Hepatocyte (in vitro differentiated cells): ENCODE measurements around the gene MPHOSPH9. TPM values are rescaled to one million over a fixed set of nuclear protein-coding genes. Genes with fewer than 3 reads are reported as not detected.

Experiments
- DNase-seq: peaks from one replicate; pipeline ENCODE4 v3.0.0-alpha.2; 2016; ENCODE audit warnings: low spot score
- H2AFZ ChIP-seq: fragments of 200-600 bp; sonication (generic); 2 replicates; pipeline ENCODE4 v1.6.0; 2016; ENCODE audit warnings: antibody characterized with exemption, mild to moderate bottlenecking
- H3K27ac ChIP-seq: fragments of 200-600 bp; sonication (generic); 2 replicates; pipeline ENCODE4 v1.5.1; 2016; ENCODE audit warnings: mild to moderate bottlenecking
- H3K27me3 ChIP-seq: fragments of 200-600 bp; sonication (generic); 2 replicates; pipeline ENCODE4 v1.6.1; 2016
- H3K36me3 ChIP-seq: fragments of 200-600 bp; sonication (generic); replicated peaks from 2 replicates; pipeline ENCODE4 v1.5.1; 2016; ENCODE audit warnings: low read depth; ENCODE audit not compliant: insufficient read depth
- H3K4me1 ChIP-seq: fragments of 200-600 bp; sonication (generic); 2 replicates; pipeline ENCODE4 v1.5.1; 2016; ENCODE audit warnings: mild to moderate bottlenecking, moderate library complexity; ENCODE audit not compliant: insufficient read depth
- H3K4me2 ChIP-seq: fragments of 200-600 bp; sonication (generic); 2 replicates; pipeline ENCODE4 v1.6.0; 2016
- H3K4me3 ChIP-seq: fragments of 200-600 bp; sonication (generic); 2 replicates; pipeline ENCODE4 v1.5.1; 2016; ENCODE audit warnings: mild to moderate bottlenecking
- H3K79me2 ChIP-seq: fragments of 200-600 bp; sonication (generic); 2 replicates; pipeline ENCODE4 v1.6.0; 2017; ENCODE audit warnings: mild to moderate bottlenecking
- H3K9me2 ChIP-seq: fragments of 200-600 bp; sonication (generic); replicated peaks from 2 replicates; pipeline ENCODE4 v1.6.0; 2017; ENCODE audit warnings: mild to moderate bottlenecking; ENCODE audit not compliant: insufficient read depth
- H3K9me3 ChIP-seq: fragments of 200-600 bp; sonication (generic); 2 replicates; pipeline ENCODE4 v1.5.1; 2016; ENCODE audit warnings: low read depth, mild to moderate bottlenecking
- H4K20me1 ChIP-seq: fragments of 200-600 bp; sonication (generic); 2 replicates; pipeline ENCODE4 v1.6.0; 2016; ENCODE audit warnings: mild to moderate bottlenecking; ENCODE audit not compliant: insufficient read depth, poor library complexity, severe bottlenecking
- CTCF ChIP-seq: fragments of 200-600 bp; sonication (generic); IDR thresholded peaks from 2 replicates; pipeline ENCODE4 v1.5.1; 2016; ENCODE audit warnings: antibody characterized with exemption, mild to moderate bottlenecking; ENCODE audit not compliant: poor library complexity
- EZH2 ChIP-seq: fragments of 200-600 bp; sonication (generic); IDR thresholded peaks from 2 replicates; pipeline ENCODE4 v1.6.1; 2016; ENCODE audit warnings: antibody characterized with exemption, mild to moderate bottlenecking, borderline replicate concordance
- EZH2phosphoT487 ChIP-seq: fragments of 200-600 bp; sonication (generic); IDR thresholded peaks from one replicate; pipeline ENCODE4 v1.6.1; 2018; ENCODE audit warnings: antibody characterized with exemption, mild to moderate bottlenecking, low read depth, moderate library complexity; ENCODE audit not compliant: unreplicated experiment, severe bottlenecking
- WGBS: methylation state at CpG from one replicate; pipeline ENCODE4 v1.1.6; 2016; ENCODE audit warnings: low lambda C conversion rate; ENCODE audit errors: missing lambda C conversion rate; 5-methylcytosine and 5-hydroxymethylcytosine counted together
- polyA plus RNA-seq: library from polyadenylated mRNA; unstranded; fragments of >200 nt; fragmentation: Nextera tagmentation; extraction: Ambion mirVana; gene quantifications from 2 replicates; pipeline ENCODE4 v1.2.1, GENCODE V29; 2016
- total RNA-seq: library from RNA; depleted of rRNA; stranded (reverse); fragments of >200 nt; gene quantifications from 2 replicates; pipeline ENCODE4 v1.2.3, GENCODE V29; 2014

MPHOSPH9 gene
- total and polyA plus RNA-seq, 2 experiments from 2014 or later = 13.1 to 44.3 TPM

GRCh38 chr12:123263196-123263817 is 30.4 kb upstream of the MPHOSPH9 start:
- Histone ChIP-seq H3K27me3 (no peaks in the 10 kb centered on the region), H3K4me3 (no peak overlapping the region), H3K9me3 (no peaks in the 10 kb centered on the region), H3K4me1 (no peaks in the 10 kb centered on the region), H3K79me2 (peaks cover 33% of the 10 kb centered on the region), H3K36me3 (no peaks in the 10 kb centered on the region), H3K27ac (no peak overlapping the region), H3K9me2 (no peaks in the 10 kb centered on the region), H3K4me2 (no peak overlapping the region), H4K20me1 (peaks cover 22% of the 10 kb centered on the region), H2AFZ (no peak overlapping the region)
- WGBS = 92% methylated on average over 8 of the region's 8 CpGs
- TF ChIP-seq EZH2 (no peak), CTCF (no peak), EZH2phosphoT487 (no peak)
- no peak for DNase-seq

DNA sequence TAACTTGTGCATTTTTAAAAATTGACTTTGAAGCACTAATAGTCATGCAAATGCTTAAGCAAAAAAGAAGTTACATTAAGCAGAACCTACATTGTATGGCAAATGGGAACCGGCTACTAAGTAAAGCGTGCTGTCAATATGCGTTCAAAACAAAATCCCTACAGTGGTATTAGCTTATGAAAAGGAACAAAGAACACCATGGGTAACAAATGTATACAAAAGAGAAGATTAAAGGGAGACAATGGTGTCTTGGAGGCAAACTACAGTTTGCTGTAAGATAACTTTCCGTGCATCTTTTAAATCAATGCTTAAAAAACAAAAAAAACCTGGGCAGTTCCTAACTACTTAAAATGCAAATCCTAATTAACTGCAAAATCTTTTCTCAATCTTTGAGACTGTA is 28.3 kb upstream of the MPHOSPH9 start:
- Histone ChIP-seq H3K9me3 (no peaks in the 10 kb centered on the region), H2AFZ (no peak overlapping the region), H3K4me3 (no peak overlapping the region), H4K20me1 (peaks cover 9% of the 10 kb centered on the region), H3K27ac (no peak overlapping the region), H3K9me2 (no peaks in the 10 kb centered on the region), H3K4me2 (no peak overlapping the region), H3K4me1 (no peaks in the 10 kb centered on the region), H3K27me3 (no peaks in the 10 kb centered on the region), H3K79me2 (peaks cover 15% of the 10 kb centered on the region), H3K36me3 (no peaks in the 10 kb centered on the region)
- no peak for DNase-seq
- TF ChIP-seq EZH2 (no peak), EZH2phosphoT487 (no peak), CTCF (no peak)
- WGBS = 88% methylated on average over 4 of the region's 4 CpGs

DNA sequence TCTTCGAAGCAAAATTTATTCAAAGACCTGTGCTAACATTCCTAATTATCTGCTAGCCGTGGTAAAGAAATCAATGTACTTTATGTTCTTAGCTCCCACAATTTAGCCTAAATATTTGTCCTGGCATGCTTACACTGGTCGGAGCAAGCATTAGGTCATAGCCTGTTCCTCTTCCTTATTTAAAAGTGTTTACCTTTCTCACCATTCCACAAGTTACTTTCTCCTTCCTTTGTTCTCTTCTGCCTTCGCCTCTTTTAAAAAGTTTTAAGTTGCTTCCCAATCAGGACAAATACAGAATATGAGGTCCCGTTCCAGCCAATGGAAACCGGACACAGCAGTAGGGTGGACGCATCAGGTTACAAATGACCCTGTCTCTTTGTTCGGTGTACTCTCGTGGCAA is 27.1 kb upstream of the MPHOSPH9 start:
- H4K20me1 ChIP-seq = peaks cover 9% of the 10 kb centered on the region

More for the DNA sequence above, 27.1 kb upstream of the MPHOSPH9 start:
- Histone ChIP-seq H3K4me2 (no peak overlapping the region), H3K27me3 (no peaks in the 10 kb centered on the region), H3K9me3 (no peaks in the 10 kb centered on the region), H3K27ac (peak overlapping the region; percentile 23), H3K4me1 (no peaks in the 10 kb centered on the region), H3K4me3 (no peak overlapping the region), H3K9me2 (no peaks in the 10 kb centered on the region), H3K36me3 (no peaks in the 10 kb centered on the region), H2AFZ (no peak overlapping the region), H3K79me2 (peaks cover 22% of the 10 kb centered on the region)
- DNase-seq = no peak
- WGBS = 60% methylated on average over 9 of the region's 9 CpGs
- no peak for TF ChIP-seq EZH2
- TF ChIP-seq CTCF = no peak
- no peak for TF ChIP-seq EZH2phosphoT487
